Neuronal stem cell (in vitro differentiated cells): ENCODE results near the gene SEMA3D.

Experiments
- DNase-seq: peaks from one replicate; pipeline ENCODE4 v3.0.0-alpha.2; 2013; ENCODE audit warnings: low spot score
- H2AFZ ChIP-seq: one replicate; pipeline ENCODE4 v1.6.1; 2013; ENCODE audit warnings: mild to moderate bottlenecking, low read length, inconsistent platforms
- H2AK5ac ChIP-seq: 2 replicates; pipeline ENCODE4 v1.6.1; 2013; ENCODE audit warnings: low read depth, mild to moderate bottlenecking, inconsistent platforms, low read length, moderate library complexity, mixed read lengths
- H2BK120ac ChIP-seq: 2 replicates; pipeline ENCODE4 v1.6.1; 2013; ENCODE audit warnings: low read depth, mild to moderate bottlenecking, inconsistent platforms, low read length, moderate library complexity, mixed read lengths
- H2BK12ac ChIP-seq: one replicate; pipeline ENCODE4 v1.6.1; 2013; ENCODE audit warnings: low read length, inconsistent platforms
- H2BK15ac ChIP-seq: 2 replicates; pipeline ENCODE4 v1.6.1; 2013; ENCODE audit warnings: mild to moderate bottlenecking, low read length, inconsistent platforms, mixed read lengths
- H2BK5ac ChIP-seq: one replicate; pipeline ENCODE4 v1.6.1; 2013; ENCODE audit warnings: inconsistent platforms, mild to moderate bottlenecking, low read length, moderate library complexity
- H3K14ac ChIP-seq: one replicate; pipeline ENCODE4 v1.6.1; 2013; ENCODE audit warnings: low read length, inconsistent platforms
- H3K18ac ChIP-seq: 2 replicates; pipeline ENCODE4 v1.6.1; 2013; ENCODE audit warnings: low read length, inconsistent platforms
- H3K23ac ChIP-seq: 2 replicates; pipeline ENCODE4 v1.6.1; 2013; ENCODE audit warnings: low read depth, mild to moderate bottlenecking, mixed read lengths, low read length, inconsistent platforms; ENCODE audit not compliant: poor library complexity
- H3K27ac ChIP-seq: replicated peaks from 3 replicates; pipeline ENCODE4 v1.5.1; 2013; ENCODE audit warnings: low read length, inconsistent platforms
- H3K27me3 ChIP-seq, 3 experiments: 2 replicates each; pipeline ENCODE4 v1.6.1; 2013; ENCODE audit warnings: low read length in 3 of 3, mild to moderate bottlenecking in 2 of 3, inconsistent platforms in 1 of 3, low read depth in 1 of 3, mixed read lengths in 1 of 3, moderate library complexity in 1 of 3; ENCODE audit not compliant: control insufficient read depth in 3 of 3, insufficient read depth in 3 of 3
- H3K36me3 ChIP-seq, 2 donors: replicated peaks in 1 of 2; 2 replicates each; pipeline ENCODE4 v1.6.1; 2013; ENCODE audit warnings: low read length in 2 of 2; ENCODE audit not compliant: control insufficient read depth in 2 of 2, insufficient read depth in 2 of 2
- H3K4ac ChIP-seq: 2 replicates; pipeline ENCODE4 v1.6.1; 2013; ENCODE audit warnings: inconsistent platforms, mild to moderate bottlenecking, low read length, moderate library complexity
- H3K4me1 ChIP-seq, 2 donors: 1 replicate in 1 of 2; 2 replicates in 1 of 2; pipeline ENCODE4 v1.6.1; 2013; ENCODE audit warnings: low read length in 2 of 2, low read depth in 1 of 2; ENCODE audit not compliant: control insufficient read depth in 2 of 2, insufficient read depth in 1 of 2
- H3K4me2 ChIP-seq: one replicate; pipeline ENCODE4 v1.6.1; 2013; ENCODE audit warnings: mild to moderate bottlenecking, low read length, inconsistent platforms; ENCODE audit not compliant: insufficient read depth, poor library complexity, severe bottlenecking
- H3K4me3 ChIP-seq, 2 donors: 2 replicates each; pipeline ENCODE4 v1.5.1; 2013; ENCODE audit warnings: low read length in 2 of 2, mild to moderate bottlenecking in 2 of 2, inconsistent platforms in 1 of 2, moderate library complexity in 1 of 2
- H3K79me1 ChIP-seq: one replicate; pipeline ENCODE4 v1.6.1; 2013; ENCODE audit warnings: low read depth, mild to moderate bottlenecking, inconsistent platforms, low read length, moderate library complexity
- H3K9ac ChIP-seq: one replicate; pipeline ENCODE4 v1.6.1; 2013; ENCODE audit warnings: mild to moderate bottlenecking, low read depth, low read length, inconsistent platforms; ENCODE audit not compliant: poor library complexity
- H3K9me3 ChIP-seq, 2 donors: replicated peaks in 1 of 2; 2 replicates each; pipeline versions ENCODE3 to v1.6.1; 2013; ENCODE audit warnings: low read length in 2 of 2, mild to moderate bottlenecking in 2 of 2, inconsistent platforms in 1 of 2, low read depth in 1 of 2, mixed read lengths in 1 of 2, moderate library complexity in 1 of 2; ENCODE audit not compliant: control insufficient read depth in 2 of 2, insufficient read depth in 1 of 2
- H4K8ac ChIP-seq: one replicate; pipeline ENCODE4 v1.6.1; 2013; ENCODE audit warnings: low read depth, mild to moderate bottlenecking, inconsistent platforms, low read length, moderate library complexity
- H4K91ac ChIP-seq: one replicate; pipeline ENCODE4 v1.6.1; 2013; ENCODE audit warnings: low read length, low read depth, mild to moderate bottlenecking, inconsistent platforms; ENCODE audit not compliant: poor library complexity
- WGBS, 2 donors: extraction: QIAGEN DNeasy Blood & Tissue Kit; methylation state at CpG; one replicate each; pipeline ENCODE4 v1.1.7; 2013; ENCODE audit warnings: missing lambda C conversion rate in 2 of 2, mixed read lengths in 1 of 2; ENCODE audit not compliant: insufficient read length in 2 of 2, insufficient replicate concordance in 1 of 2; ENCODE audit errors: extremely low coverage in 2 of 2; 5-methylcytosine and 5-hydroxymethylcytosine counted together

SEMA3D gene

GRCh38 chr7:85186083-85186520 is 754 bp downstream of the SEMA3D start:
- Histone ChIP-seq H4K8ac (no peak overlapping the region), H2BK5ac (peak overlapping the region; percentile 87), H2BK15ac (peak overlapping the region; percentile 94), H3K4me2 (peak overlapping the region; percentile 97), H2AFZ (peak overlapping the region; percentile 100), H3K4ac (no peak overlapping the region), H3K9ac (peak overlapping the region; percentile 88), H3K9me3 (no peaks in the 10 kb centered on the region), H3K4me1 (peaks cover 5 to 7% of the 10 kb centered on the region in 2 donors), H2AK5ac (no peak overlapping the region), H3K27ac (no peak overlapping the region), H2BK120ac (no peak overlapping the region), H3K79me1 (peaks cover 1% of the 10 kb centered on the region), H3K36me3 (no peaks in the 10 kb centered on the region), H3K27me3 (peaks cover 0 to 16% (median 0%) of the 10 kb centered on the region in 3 experiments), H4K91ac (no peak overlapping the region), H3K18ac (peak overlapping the region; percentile 91), H3K23ac (peak overlapping the region; percentile 89), H3K4me3 (peak overlapping the region; percentile 85 to 90), H3K14ac (no peak overlapping the region), H2BK12ac (no peak overlapping the region)
- no CpG with 5 or more reads among the region's 28 CpGs for WGBS, 2 donors
- peak; percentile 47 for DNase-seq

GRCh38 chr7:85185424-85186082 is 1.3 kb downstream of the SEMA3D start:
- no peak overlapping the region for H3K23ac ChIP-seq
- peaks cover 5 to 7% of the 10 kb centered on the region in 2 donors for H3K4me1 ChIP-seq
- no peak overlapping the region for H2AK5ac ChIP-seq
- no peaks in the 10 kb centered on the region for H3K36me3 ChIP-seq
- no peak overlapping the region for H2BK5ac ChIP-seq
- no CpG with 5 or more reads among the region's 39 CpGs for WGBS, 2 donors
- no peaks in the 10 kb centered on the region for H3K9me3 ChIP-seq
- H3K9ac ChIP-seq, result no peak overlapping the region
- H3K79me1 ChIP-seq, result peaks cover 1% of the 10 kb centered on the region
- no peak overlapping the region for H2BK120ac ChIP-seq
- peaks cover 0 to 16% (median 0%) of the 10 kb centered on the region in 3 experiments for H3K27me3 ChIP-seq
- no peak overlapping the region for H3K14ac ChIP-seq
- H4K91ac ChIP-seq, result no peak overlapping the region
- H2BK15ac ChIP-seq, result no peak overlapping the region
- no peak overlapping the region for H3K27ac ChIP-seq
- H3K4ac ChIP-seq, result no peak overlapping the region
- no peak overlapping the region for H4K8ac ChIP-seq
- no peak overlapping the region for H2BK12ac ChIP-seq
- H3K18ac ChIP-seq, result peak overlapping the region; percentile 51
- H3K4me2 ChIP-seq, result peak overlapping the region; percentile 97
- peak overlapping the region; percentile 85 to 90 for H3K4me3 ChIP-seq
- DNase-seq, result peak; percentile 52
- peak overlapping the region; percentile 100 for H2AFZ ChIP-seq

GRCh38 chr7:85184599-85185423 is 2.0 kb downstream of the SEMA3D start:
- H2BK120ac ChIP-seq, result no peak overlapping the region
- H3K23ac ChIP-seq, result no peak overlapping the region
- peaks cover 1% of the 10 kb centered on the region for H3K79me1 ChIP-seq
- no CpG with 5 or more reads among the region's 21 CpGs for WGBS, 2 donors
- no peak overlapping the region for H3K27ac ChIP-seq
- H3K14ac ChIP-seq, result no peak overlapping the region
- H3K4ac ChIP-seq, result no peak overlapping the region
- no peaks in the 10 kb centered on the region for H3K36me3 ChIP-seq
- H3K18ac ChIP-seq, result no peak overlapping the region
- peaks cover 0 to 16% (median 0%) of the 10 kb centered on the region in 3 experiments for H3K27me3 ChIP-seq
- H2AFZ ChIP-seq, result peak overlapping the region; percentile 100
- no peak overlapping the region for H2AK5ac ChIP-seq
- peak overlapping the region; percentile 85 to 90 for H3K4me3 ChIP-seq
- no peak overlapping the region for H3K9ac ChIP-seq
- H2BK12ac ChIP-seq, result no peak overlapping the region
- H3K4me2 ChIP-seq, result peak overlapping the region; percentile 97
- no peak overlapping the region for H2BK5ac ChIP-seq
- peaks cover 5 to 7% of the 10 kb centered on the region in 2 donors for H3K4me1 ChIP-seq
- H2BK15ac ChIP-seq, result no peak overlapping the region
- no peaks in the 10 kb centered on the region for H3K9me3 ChIP-seq
- no peak overlapping the region for H4K91ac ChIP-seq
- H4K8ac ChIP-seq, result no peak overlapping the region
- DNase-seq, result peak; percentile 35

GRCh38 chr7:85183296-85183695 is 3.6 kb downstream of the SEMA3D start:
- Histone ChIP-seq H3K4me3 (no peak overlapping the region), H2BK12ac (no peak overlapping the region), H2BK5ac (no peak overlapping the region), H2BK15ac (no peak overlapping the region), H3K4me1 (peaks cover 5 to 7% of the 10 kb centered on the region in 2 donors), H2BK120ac (no peak overlapping the region), H4K91ac (no peak overlapping the region), H2AFZ (no peak overlapping the region), H3K23ac (no peak overlapping the region), H3K4ac (no peak overlapping the region), H3K9ac (no peak overlapping the region), H3K4me2 (no peak overlapping the region), H3K79me1 (peaks cover 1% of the 10 kb centered on the region), H3K27me3 (peaks cover 0 to 16% (median 0%) of the 10 kb centered on the region in 3 experiments), H3K27ac (no peak overlapping the region), H3K14ac (no peak overlapping the region), H3K36me3 (no peaks in the 10 kb centered on the region), H3K18ac (no peak overlapping the region), H4K8ac (no peak overlapping the region), H3K9me3 (peaks cover 4 to 9% of the 10 kb centered on the region in 2 donors), H2AK5ac (no peak overlapping the region)
- no CpG with 5 or more reads among the region's 3 CpGs for WGBS, 2 donors
- DNase-seq, result no peak
